Transverse colon (tissue), 4 donors: Measurements from ENCODE around the gene WFS1. TPM values are rescaled to one million over a fixed set of nuclear protein-coding genes. Genes with fewer than 3 reads are reported as not detected.

ENCODE experiments used
- DNase-seq: peaks from one replicate; pipeline ENCODE4 v3.0.0-alpha.2; 2019
- H3K27ac ChIP-seq, 4 donors: fragments of 200-600 bp; sonication (generic); 2 replicates each; pipeline ENCODE4 v1.5.1; 2016 to 2018; ENCODE audit warnings: inconsistent platforms in 4 of 4
- H3K27me3 ChIP-seq: fragments of 200-600 bp; sonication (generic); 2 replicates; pipeline ENCODE4 v1.5.1; 2017; ENCODE audit warnings: inconsistent platforms
- H3K36me3 ChIP-seq, 4 donors: fragments of 200-600 bp; sonication (generic); 2 replicates each; pipeline ENCODE4 v1.5.1; 2017 to 2019; ENCODE audit warnings: inconsistent platforms in 4 of 4
- H3K4me1 ChIP-seq, 4 donors: fragments of 200-600 bp; sonication (generic); 2 replicates each; pipeline ENCODE4 v1.5.1; 2017 to 2020; ENCODE audit warnings: inconsistent platforms in 4 of 4
- H3K4me3 ChIP-seq, 4 donors: fragments of 200-600 bp; sonication (generic); 1 replicate in 1 of 4; 2 replicates in 3 of 4; pipeline versions ENCODE4 v1.5.1 to v1.6.1; 2017 to 2019; ENCODE audit warnings: inconsistent platforms in 4 of 4
- H3K9me3 ChIP-seq, 2 donors: fragments of 200-600 bp; sonication (generic); 2 replicates each; pipeline ENCODE4 v1.5.1; 2017 to 2019; ENCODE audit warnings: inconsistent platforms in 2 of 2
- EP300 ChIP-seq: sonication (generic); formaldehyde crosslinking; IDR thresholded peaks from one replicate; pipeline ENCODE4 v1.6.1; 2017; ENCODE audit warnings: antibody characterized with exemption, low read depth
- POLR2A ChIP-seq: fragments of 450-650 bp; IDR thresholded peaks from one replicate; pipeline ENCODE4 v1.6.1; 2016; ENCODE audit warnings: antibody characterized with exemption, mild to moderate bottlenecking, moderate library complexity
- POLR2AphosphoS5 ChIP-seq, 3 donors: sonication (generic); formaldehyde crosslinking; IDR thresholded peaks; one replicate each; pipeline ENCODE4 v1.6.1; 2016; ENCODE audit warnings: antibody characterized with exemption in 3 of 3
- WGBS, 2 donors: methylation state at CpG; one replicate each; pipeline ENCODE4 v1.1.5; 2018; ENCODE audit warnings: low coverage in 1 of 2; 5-methylcytosine and 5-hydroxymethylcytosine counted together
- in situ Hi-C, 4 donors: fragments of 200-750 bp; cut with MboI; loops; one replicate each; pipeline versions ENCODE4 v1.15.0 to v1.15.1; 2017; ENCODE audit warnings: low sequenced_read_pairs in 3 of 4, low pct_ligation_motif_present in 1 of 4, low pct_unique_long_range_greater_than_20kb in 1 of 4
- intact Hi-C: fragments of 100-400 bp; cut with DNase I; formaldehyde crosslinking; loops from one replicate; pipeline ENCODE4 v1.15.1; 2023; ENCODE audit warnings: low total_unique reads
- total RNA-seq, 4 donors: library from RNA; depleted of rRNA; stranded (reverse); fragments of >200 nt; gene quantifications; one replicate each; pipeline ENCODE4 v1.1.0, GENCODE V29; 2016
- TF ChIP-seq, protein P1 (sequence below), 5 experiments: fragments of 200-600 bp in 3 of 5; fragments of 450-650 bp in 2 of 5; sonication (generic) in 3 of 5; IDR thresholded peaks; 1 replicate in 2 of 5; 2 replicates in 3 of 5; pipeline ENCODE4 v1.5.1; 2016 to 2017; ENCODE audit warnings: antibody characterized with exemption in 5 of 5, inconsistent platforms in 3 of 5, mild to moderate bottlenecking in 2 of 5, moderate library complexity in 1 of 5

The WFS1 gene
- total RNA-seq, 4 donors from 2014 or later = 11.5 to 23.5 (median 20.8) TPM

DNA sequence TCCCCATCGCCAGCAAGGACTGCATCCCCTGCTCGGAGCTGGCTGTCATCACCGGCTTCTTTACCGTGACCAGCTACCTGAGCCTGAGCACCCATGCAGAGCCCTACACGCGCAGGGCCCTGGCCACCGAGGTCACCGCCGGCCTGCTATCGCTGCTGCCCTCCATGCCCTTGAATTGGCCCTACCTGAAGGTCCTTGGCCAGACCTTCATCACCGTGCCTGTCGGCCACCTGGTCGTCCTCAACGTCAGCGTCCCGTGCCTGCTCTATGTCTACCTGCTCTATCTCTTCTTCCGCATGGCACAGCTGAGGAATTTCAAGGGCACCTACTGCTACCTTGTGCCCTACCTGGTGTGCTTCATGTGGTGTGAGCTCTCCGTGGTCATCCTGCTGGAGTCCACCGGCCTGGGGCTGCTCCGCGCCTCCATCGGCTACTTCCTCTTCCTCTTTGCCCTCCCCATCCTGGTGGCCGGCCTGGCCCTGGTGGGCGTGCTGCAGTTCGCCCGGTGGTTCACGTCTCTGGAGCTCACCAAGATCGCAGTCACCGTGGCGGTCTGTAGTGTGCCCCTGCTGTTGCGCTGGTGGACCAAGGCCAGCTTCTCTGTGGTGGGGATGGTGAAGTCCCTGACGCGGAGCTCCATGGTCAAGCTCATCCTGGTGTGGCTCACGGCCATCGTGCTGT is 31.5 kb downstream of the WFS1 start:
- intact Hi-C loops = no loop called here
- Histone ChIP-seq H3K27ac (no peak overlapping the region), H3K4me3 (no peak overlapping the region), H3K4me1 (no peaks in the 10 kb centered on the region), H3K36me3 (peaks cover 0 to 5% (median 0%) of the 10 kb centered on the region in 4 donors), H3K9me3 (no peaks in the 10 kb centered on the region), H3K27me3 (no peaks in the 10 kb centered on the region)
- WGBS, 2 donors = 91% methylated on average over 35 of the region's 35 CpGs; no CpG with 5 or more reads in 1 of the 2 donors
- in situ Hi-C loops = no loop called here
- TF ChIP-seq EP300 = no peak
- no peak for TF ChIP-seq POLR2A
- TF ChIP-seq, protein P1, sequence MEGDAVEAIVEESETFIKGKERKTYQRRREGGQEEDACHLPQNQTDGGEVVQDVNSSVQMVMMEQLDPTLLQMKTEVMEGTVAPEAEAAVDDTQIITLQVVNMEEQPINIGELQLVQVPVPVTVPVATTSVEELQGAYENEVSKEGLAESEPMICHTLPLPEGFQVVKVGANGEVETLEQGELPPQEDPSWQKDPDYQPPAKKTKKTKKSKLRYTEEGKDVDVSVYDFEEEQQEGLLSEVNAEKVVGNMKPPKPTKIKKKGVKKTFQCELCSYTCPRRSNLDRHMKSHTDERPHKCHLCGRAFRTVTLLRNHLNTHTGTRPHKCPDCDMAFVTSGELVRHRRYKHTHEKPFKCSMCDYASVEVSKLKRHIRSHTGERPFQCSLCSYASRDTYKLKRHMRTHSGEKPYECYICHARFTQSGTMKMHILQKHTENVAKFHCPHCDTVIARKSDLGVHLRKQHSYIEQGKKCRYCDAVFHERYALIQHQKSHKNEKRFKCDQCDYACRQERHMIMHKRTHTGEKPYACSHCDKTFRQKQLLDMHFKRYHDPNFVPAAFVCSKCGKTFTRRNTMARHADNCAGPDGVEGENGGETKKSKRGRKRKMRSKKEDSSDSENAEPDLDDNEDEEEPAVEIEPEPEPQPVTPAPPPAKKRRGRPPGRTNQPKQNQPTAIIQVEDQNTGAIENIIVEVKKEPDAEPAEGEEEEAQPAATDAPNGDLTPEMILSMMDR (IDR thresholded peaks at IDR 0.05) = no peak
- no peak for TF ChIP-seq POLR2AphosphoS5 (IDR thresholded peaks at IDR 0.05)
- no peak for DNase-seq

GRCh38 chr4:6301732-6302442 is 32.2 kb downstream of the WFS1 start:
- no peak for DNase-seq
- Histone ChIP-seq H3K4me3 (no peak overlapping the region), H3K9me3 (no peaks in the 10 kb centered on the region), H3K27me3 (no peaks in the 10 kb centered on the region), H3K4me1 (no peaks in the 10 kb centered on the region), H3K36me3 (peaks cover 0 to 5% (median 0%) of the 10 kb centered on the region in 4 donors), H3K27ac (no peak overlapping the region)
- in situ Hi-C loops (no loop called here), intact Hi-C loops (no loop called here)
- TF ChIP-seq EP300 (no peak), POLR2A (no peak), POLR2AphosphoS5 (IDR thresholded peaks at IDR 0.05) (no peak)
- TF ChIP-seq, protein P1 (IDR thresholded peaks at IDR 0.05) = no peak
- WGBS, 2 donors = 95% methylated on average over 53 of the region's 55 CpGs; no CpG with 5 or more reads in 1 of the 2 donors

DNA sequence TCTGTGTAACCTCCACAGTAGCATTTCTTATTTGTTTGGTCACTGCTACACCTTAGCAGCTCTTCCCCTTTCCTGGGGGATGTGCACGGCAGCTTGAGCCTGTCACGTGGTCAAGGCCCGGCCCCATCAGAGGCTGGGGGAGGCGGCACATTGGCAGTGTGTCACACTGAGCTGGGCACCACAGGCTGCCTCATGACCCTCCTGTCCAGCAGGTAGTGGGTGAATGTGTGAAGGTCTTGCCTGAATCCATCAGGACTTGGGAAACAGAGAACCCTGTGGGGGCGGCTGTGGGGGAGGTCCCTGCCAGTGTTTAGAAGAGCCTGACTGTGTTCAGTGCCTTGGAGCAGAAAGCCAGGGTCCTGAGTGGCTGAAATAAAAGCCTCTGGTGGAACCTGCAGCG is 33.2 kb downstream of the WFS1 start:
- TF ChIP-seq, protein P1 (IDR thresholded peaks at IDR 0.05) = no peak
- TF ChIP-seq POLR2A (no peak), EP300 (no peak), POLR2AphosphoS5 (IDR thresholded peaks at IDR 0.05) (no peak)
- H3K9me3 ChIP-seq = no peaks in the 10 kb centered on the region
- peaks cover 0 to 5% (median 0%) of the 10 kb centered on the region in 4 donors for H3K36me3 ChIP-seq
- no peak overlapping the region for H3K4me3 ChIP-seq
- intact Hi-C loops = no loop called here
- no peaks in the 10 kb centered on the region for H3K4me1 ChIP-seq
- 85% methylated on average over 6 of the region's 6 CpGs; no CpG with 5 or more reads in 1 of the 2 donors for WGBS, 2 donors
- in situ Hi-C loops = no loop called here
- no peak overlapping the region for H3K27ac ChIP-seq
- DNase-seq = no peak
- no peaks in the 10 kb centered on the region for H3K27me3 ChIP-seq

DNA sequence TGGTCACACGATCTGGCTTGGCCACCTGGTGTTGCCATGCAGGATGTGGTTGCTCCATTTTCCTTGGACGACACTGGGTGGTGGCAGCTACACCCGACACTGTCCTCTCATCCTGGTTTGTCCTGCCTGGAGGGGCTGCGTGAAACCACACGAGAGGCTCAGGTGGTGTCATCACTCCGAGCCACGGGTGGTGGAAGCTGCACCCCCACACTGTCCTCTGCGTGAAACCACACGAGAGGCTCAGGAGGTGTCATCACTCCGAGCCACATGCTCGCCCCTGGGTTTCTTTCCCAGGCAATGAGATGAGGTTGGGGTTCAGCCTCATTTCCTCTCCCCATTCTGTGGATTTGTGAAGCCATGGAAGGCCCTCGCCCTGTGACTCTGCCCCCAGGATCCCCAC is 34.3 kb downstream of the WFS1 start:
- H3K27me3 ChIP-seq = peaks cover 10% of the 10 kb centered on the region
- H3K4me1 ChIP-seq = no peaks in the 10 kb centered on the region
- no peak for DNase-seq
- WGBS, 2 donors = 84 to 95% methylated on average over 4 to 12 of the region's 12 CpGs
- H3K36me3 ChIP-seq = peaks cover 0 to 5% (median 0%) of the 10 kb centered on the region in 4 donors
- H3K4me3 ChIP-seq = no peak overlapping the region
- TF ChIP-seq, protein P1 (IDR thresholded peaks at IDR 0.05) = no peak
- TF ChIP-seq POLR2A (no peak), POLR2AphosphoS5 (IDR thresholded peaks at IDR 0.05) (no peak), EP300 (no peak)
- intact Hi-C loops = no loop called here
- no peak overlapping the region for H3K27ac ChIP-seq
- in situ Hi-C loops = no loop called here
- H3K9me3 ChIP-seq = no peaks in the 10 kb centered on the region
